NCI-H510A treated with DMSO at 0.1 percent for 48 hours (cell line): ENCODE results near the gene TNS4.

Experiments
- DNase-seq: peaks from one replicate; lab custom pipeline; 2025; lab: John Stamatoyannopoulos, UW

Gene TNS4

DNA sequence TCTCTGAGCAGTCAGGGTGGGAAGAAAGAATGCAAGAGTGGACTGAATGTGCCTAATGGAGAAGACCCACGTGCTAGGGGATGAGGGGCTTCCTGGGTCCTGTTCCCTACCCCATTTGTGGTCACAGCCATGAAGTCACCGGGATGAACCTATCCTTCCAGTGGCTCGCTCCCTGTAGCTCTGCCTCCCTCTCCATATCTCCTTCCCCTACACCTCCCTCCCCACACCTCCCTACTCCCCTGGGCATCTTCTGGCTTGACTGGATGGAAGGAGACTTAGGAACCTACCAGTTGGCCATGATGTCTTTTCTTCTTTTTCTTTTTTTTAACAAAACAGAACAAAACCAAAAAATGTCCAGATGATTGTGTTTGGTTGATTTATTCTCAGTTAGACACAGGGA lies 44.1 kb downstream of the TNS4 start:
- DNase-seq, result no peak

DNA sequence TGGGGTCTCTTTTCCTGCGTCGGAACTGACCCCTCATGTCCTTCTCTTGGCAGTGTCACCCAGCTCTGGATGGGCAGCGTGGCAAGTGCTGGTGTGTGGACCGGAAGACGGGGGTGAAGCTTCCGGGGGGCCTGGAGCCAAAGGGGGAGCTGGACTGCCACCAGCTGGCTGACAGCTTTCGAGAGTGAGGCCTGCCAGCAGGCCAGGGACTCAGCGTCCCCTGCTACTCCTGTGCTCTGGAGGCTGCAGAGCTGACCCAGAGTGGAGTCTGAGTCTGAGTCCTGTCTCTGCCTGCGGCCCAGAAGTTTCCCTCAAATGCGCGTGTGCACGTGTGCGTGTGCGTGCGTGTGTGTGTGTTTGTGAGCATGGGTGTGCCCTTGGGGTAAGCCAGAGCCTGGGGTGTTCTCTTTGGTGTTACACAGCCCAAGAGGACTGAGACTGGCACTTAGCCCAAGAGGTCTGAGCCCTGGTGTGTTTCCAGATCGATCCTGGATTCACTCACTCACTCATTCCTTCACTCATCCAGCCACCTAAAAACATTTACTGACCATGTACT lies 44.9 kb downstream of the TNS4 start:
- DNase-seq, result no peak

DNA sequence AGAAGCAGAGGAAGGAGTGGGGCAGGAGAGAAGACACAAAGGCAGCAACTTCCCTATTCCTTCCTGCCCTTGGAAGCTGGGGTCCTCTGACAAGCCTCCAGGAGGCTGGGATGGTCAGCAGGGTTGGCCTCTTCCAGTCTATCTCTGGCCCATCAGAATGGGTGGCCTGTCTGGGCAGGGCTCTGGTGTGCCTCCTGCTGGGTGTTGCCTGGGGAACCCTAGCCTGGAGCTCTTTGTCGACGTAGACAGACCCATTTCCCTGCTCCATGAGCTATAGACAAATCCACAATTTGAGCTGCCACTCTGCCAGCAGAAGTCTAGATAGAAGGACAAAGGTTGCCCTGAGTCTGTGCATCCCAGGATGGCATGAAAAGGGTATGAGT lies 46.8 kb downstream of the TNS4 start:
- DNase-seq, result no peak

- DNase-seq, result no peak
Observed at GRCh38 chr17:40453881-40454612, 47.4 kb downstream of the TNS4 start.

DNA sequence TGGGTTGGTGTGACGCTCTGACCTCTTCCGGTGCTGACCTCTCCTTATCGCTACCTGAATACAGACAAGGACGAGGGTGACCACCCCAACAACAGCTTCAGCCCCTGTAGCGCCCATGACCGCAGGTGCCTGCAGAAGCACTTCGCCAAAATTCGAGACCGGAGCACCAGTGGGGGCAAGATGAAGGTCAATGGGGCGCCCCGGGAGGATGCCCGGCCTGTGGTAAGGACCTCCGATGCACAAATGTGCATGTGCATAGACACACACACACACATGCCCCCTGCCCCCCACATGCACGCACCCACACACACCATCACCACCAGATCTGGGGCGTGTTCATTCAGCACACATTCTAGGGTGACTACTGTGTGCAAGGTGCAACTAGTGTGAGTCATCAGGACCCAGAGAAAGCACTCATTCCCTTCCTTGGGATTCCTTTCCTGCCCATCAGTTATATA lies 48.5 kb downstream of the TNS4 start:
- DNase-seq, result no peak

GRCh38 chr17:40452216-40452787 lies 49.1 kb downstream of the TNS4 start:
- DNase-seq, result no peak

- no peak for DNase-seq
Observed at GRCh38 chr17:40451420-40451819, 50.0 kb downstream of the TNS4 start.

GRCh38 chr17:40450175-40450574 lies 51.2 kb downstream of the TNS4 start:
- DNase-seq, result peak; percentile 9

DNA sequence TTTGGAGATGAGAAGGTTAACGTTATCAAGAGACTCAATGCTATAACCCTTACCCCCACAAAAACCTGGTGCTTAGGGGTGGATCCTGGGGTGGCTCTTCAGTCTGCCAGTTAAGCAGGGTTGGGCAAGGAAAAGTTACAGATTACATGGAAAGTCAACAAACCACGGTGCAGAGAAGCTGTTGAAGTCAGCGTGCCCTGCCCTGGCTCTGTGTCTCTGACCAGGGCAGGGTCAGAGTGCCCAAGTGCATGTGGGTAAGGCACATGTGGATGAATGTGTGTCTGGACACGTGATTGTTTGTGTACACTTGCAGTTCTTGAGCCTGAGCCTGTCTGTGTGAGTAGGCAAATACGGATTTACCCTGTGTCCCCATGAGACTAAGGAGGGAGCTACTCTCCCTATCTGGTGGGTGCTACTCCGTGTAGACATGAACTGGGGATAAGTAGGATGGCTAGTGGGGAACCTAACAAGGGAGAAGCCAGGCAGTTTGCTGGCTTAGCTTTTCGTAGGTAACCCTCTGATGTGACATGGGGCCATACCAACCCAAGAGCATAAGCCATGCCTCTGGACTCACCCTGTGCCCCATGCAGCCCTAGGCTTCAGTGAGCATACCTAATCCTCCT lies 52.7 kb downstream of the TNS4 start:
- DNase-seq, result peak; percentile 23

DNA sequence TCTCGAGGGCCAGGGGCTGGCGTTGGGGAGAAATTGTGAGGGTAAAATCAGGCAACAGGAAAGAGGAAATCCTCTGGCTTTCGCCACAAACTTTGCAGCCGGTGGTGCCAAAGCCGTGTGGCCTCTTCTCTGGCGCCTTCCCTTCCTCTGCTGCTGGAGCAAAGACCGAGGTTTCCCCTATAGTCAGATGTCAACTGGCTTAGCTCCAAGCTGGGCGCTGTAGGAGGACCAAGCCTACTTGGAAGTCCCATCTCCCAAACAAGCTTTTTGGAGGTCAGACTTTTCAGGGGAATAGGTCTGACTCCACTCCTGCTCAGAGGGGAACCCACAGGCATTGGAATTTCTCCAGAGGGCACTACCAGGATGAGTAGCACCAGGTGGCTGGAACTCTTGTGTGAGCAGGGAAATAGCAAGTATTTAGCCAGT lies 53.2 kb downstream of the TNS4 start:
- no peak for DNase-seq

GRCh38 chr17:40447806-40448205 lies 53.6 kb downstream of the TNS4 start:
- no peak for DNase-seq

DNA sequence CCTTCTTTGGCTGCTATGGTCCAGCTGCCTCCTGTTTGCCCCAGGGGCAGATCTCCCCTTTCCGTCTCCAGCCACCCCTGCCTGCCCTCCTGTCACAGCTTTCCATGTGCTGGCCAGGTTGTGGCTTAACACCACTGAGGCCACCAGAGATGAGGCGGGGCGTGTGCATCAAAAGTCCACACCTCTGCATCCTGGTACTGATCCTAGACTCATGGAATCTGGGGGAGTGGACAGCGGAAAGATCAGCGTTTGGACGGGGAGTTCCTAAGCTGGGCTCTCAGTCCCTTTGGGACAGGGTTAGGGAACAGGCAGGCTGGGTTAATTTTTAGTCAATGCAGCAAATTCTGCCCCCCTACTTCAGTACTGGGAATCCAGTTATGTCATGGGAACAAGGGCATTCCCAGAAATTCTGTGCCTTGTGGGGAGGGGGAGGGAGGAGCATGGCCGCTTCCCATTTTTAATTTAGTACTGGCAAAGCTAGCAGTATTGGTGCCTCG lies 54.2 kb downstream of the TNS4 start:
- no peak for DNase-seq

GRCh38 chr17:40445751-40446468 lies 55.5 kb downstream of the TNS4 start:
- DNase-seq, result no peak

GRCh38 chr17:40443988-40444899 lies 57.2 kb downstream of the TNS4 start:
- DNase-seq, result no peak

GRCh38 chr17:40443196-40443987 lies 58.0 kb downstream of the TNS4 start, which contains the start of gene IGFBP4:
Gene IGFBP4 (plus strand): TSS chr17:40443450. CDS start chr17:40443736, 286 bp downstream.
- DNase-seq, result peak; percentile 50

DNA sequence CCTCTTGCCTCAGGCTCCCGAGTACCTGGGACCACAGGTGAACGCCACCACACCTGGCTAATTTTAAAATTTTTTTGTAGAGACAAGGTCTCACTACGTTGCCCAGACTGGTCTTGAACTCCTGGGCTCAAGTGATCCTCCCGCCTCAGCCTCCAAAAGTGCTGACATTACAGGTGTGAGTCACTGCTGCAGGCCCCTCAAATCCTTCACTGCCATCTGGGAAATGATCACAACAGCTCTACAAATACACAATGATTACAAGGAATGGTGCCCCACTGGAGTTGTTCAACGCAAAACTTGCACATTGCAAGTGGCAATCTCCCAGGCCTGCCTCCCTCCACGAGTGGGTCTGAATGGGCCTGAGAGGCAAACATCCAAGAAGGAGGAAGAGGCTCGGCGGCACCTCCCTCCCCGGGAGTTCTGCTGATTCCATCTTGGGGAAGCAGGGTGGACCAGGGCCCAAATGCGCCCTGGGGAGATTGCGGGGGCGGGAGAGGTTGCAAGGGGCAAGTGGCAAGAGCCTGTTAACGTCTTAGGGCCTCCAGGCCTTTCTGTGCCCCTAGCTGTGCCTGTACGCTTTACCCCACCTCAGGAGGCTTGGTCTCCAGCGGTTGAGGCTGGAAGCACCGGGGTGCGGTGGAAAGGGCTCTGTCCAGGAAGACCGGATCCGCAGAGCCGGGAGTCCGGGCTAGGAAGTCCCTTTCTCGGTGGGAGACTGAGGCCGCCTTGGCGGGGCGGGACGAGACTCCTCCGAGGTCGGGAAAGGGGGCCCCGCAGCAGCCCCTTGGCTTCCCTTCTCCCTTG lies 58.8 kb downstream of the TNS4 start:
- DNase-seq, result peak; percentile 40

DNA sequence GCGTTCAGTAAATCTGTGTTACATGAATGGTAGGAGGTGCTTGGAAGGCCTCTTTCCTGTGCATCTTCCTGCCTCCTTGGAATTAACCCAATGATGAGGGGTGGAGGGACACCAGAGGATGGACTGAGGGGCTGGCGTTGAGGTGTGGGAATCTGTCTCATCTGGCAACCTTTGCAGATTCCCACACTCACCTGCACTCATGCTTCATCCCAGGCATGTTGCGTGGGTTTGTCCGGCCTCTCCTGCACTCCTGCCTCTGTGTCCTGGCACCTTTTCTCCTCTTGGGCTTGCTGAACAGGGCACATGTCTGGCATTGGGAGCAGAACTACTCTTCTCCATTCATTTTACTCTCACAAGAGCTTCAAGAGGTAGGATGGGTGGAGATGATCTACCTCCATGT lies 61.3 kb downstream of the TNS4 start:
- no peak for DNase-seq

DNA sequence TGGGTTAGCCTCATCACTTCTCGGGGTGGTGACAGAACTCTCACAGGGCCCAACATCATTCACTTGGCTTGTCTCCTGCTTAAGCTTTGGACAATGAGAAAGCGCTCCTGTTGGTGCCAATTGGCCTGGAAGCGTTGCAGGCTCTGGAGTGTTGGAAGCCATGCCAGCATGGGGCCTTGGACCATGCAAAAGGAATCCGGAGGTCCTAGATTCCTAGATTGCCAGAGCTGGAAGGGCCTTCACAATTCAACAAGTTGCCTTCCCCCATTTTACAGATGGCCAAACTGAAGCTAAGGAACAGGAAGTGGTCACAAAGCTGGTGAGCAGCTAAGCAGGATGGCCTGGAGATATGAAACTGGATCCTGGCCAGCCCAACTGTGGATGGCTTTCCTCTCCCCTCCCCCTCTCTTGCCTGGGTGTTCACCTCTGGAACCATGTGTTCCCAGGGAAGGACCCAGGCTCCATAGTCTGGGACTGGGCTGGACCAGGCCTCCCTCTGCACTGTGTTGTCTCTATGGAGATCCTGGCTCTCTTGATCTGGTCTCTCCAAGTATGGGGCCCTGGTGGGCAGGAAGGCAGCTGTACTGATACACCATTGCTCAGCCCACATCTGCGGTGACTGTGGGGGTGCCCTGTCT lies 64.2 kb downstream of the TNS4 start:
- no peak for DNase-seq

DNA sequence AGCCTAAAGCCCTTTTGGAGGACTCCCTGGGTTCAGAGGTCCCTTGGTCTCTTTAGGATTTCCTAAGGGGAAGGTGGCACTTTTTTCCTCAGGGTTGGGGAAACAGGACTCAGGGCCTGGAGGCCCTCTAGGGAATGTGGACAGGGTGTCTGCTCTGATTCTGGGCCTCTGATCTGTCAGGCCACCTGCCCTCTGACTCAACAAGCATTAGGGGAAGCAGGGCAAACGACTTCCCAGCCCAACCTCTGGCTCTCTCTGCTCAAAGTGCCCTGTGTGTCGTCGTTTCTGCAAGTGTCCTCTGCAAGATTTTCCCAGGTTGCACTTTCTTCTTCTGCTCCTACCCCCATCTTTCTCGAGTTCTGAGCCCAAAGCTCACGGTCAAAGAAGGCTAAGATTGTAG lies 64.8 kb downstream of the TNS4 start:
- DNase-seq, result no peak
